IMR-90 (cell line): Measurements from ENCODE around the gene PAPSS2. TPM values are rescaled to one million over a fixed set of nuclear protein-coding genes. Genes with fewer than 3 reads are reported as not detected.

ENCODE experiments used
- ATAC-seq: fragments of 200-7000 bp; cut with Tn5 transposase; 2 replicates; pipeline ENCODE4 v1.9.1; 2020; ENCODE audit warnings: low read depth, mild to moderate bottlenecking, moderate library complexity
- BruUV-seq: library from RNA; stranded (reverse); fragments of 400-500 nt; replicated peaks from 2 replicates; lab custom pipeline; 2021; lab: Mats Ljungman, UMichigan
- CTCF ChIA-PET: fragments of 300-600 bp; formaldehyde crosslinking; extraction: SDS; loops from one replicate; lab custom pipeline; 2021; ENCODE audit warnings: antibody characterized with exemption; lab: Yijun Ruan, JAX
- POLR2A ChIA-PET: fragments of 300-600 bp; sonication (Branson Sonifier 250); formaldehyde crosslinking; loops from one replicate; lab custom pipeline; 2022; ENCODE audit warnings: antibody characterized with exemption; ENCODE audit not compliant: unreplicated experiment; lab: Charles Lee
- DNase-seq: peaks from one replicate; pipeline ENCODE4 v3.0.0; 2013
- H2AFZ ChIP-seq: replicated peaks from 2 replicates; pipeline ENCODE3; 2013; ENCODE audit warnings: low read length, mild to moderate bottlenecking; ENCODE audit not compliant: poor library complexity
- H2AK5ac ChIP-seq: 2 replicates; pipeline ENCODE4 v1.6.1; 2013; ENCODE audit warnings: low read depth, low read length, inconsistent platforms
- H2AK9ac ChIP-seq: replicated peaks from 2 replicates; pipeline ENCODE3; 2013; ENCODE audit warnings: mild to moderate bottlenecking, low read depth, low read length, moderate library complexity; ENCODE audit not compliant: poor library complexity
- H2BK120ac ChIP-seq: 2 replicates; pipeline ENCODE4 v1.6.1; 2013; ENCODE audit warnings: low read depth, low read length, inconsistent platforms
- H2BK15ac ChIP-seq: 3 replicates; pipeline ENCODE4 v1.6.1; 2013; ENCODE audit warnings: low read depth, low read length, inconsistent platforms
- H2BK20ac ChIP-seq: 2 replicates; pipeline ENCODE4 v1.6.1; 2013; ENCODE audit warnings: low read depth, mild to moderate bottlenecking, inconsistent platforms, low read length, moderate library complexity
- H2BK5ac ChIP-seq: 2 replicates; pipeline ENCODE4 v1.6.1; 2013; ENCODE audit warnings: mild to moderate bottlenecking, low read depth, low read length, inconsistent platforms; ENCODE audit not compliant: poor library complexity, severe bottlenecking
- H3K14ac ChIP-seq: replicated peaks from 2 replicates; pipeline ENCODE4 v1.6.1; 2013; ENCODE audit warnings: low read depth, low read length, inconsistent platforms
- H3K18ac ChIP-seq: 2 replicates; pipeline ENCODE4 v1.6.1; 2013; ENCODE audit warnings: low read depth, low read length, control low read depth
- H3K23ac ChIP-seq: 2 replicates; pipeline ENCODE4 v1.6.1; 2013; ENCODE audit warnings: low read depth, low read length, inconsistent platforms
- H3K27ac ChIP-seq: 2 replicates; pipeline ENCODE4 v1.5.1; 2013; ENCODE audit warnings: mild to moderate bottlenecking, control low read depth, low read length; ENCODE audit not compliant: insufficient read depth
- H3K27me3 ChIP-seq: 2 replicates; pipeline ENCODE4 v1.6.1; 2013; ENCODE audit warnings: low read length; ENCODE audit not compliant: control insufficient read depth, insufficient read depth
- H3K36me3 ChIP-seq: 2 replicates; pipeline ENCODE4 v1.6.1; 2013; ENCODE audit warnings: low read length, mixed read lengths; ENCODE audit not compliant: control insufficient read depth, insufficient read depth
- H3K4ac ChIP-seq: 2 replicates; pipeline ENCODE4 v1.6.1; 2013; ENCODE audit warnings: low read depth, low read length, inconsistent platforms
- H3K4me1 ChIP-seq: 2 replicates; pipeline ENCODE4 v1.6.1; 2013; ENCODE audit warnings: low read length, mixed read lengths; ENCODE audit not compliant: control insufficient read depth, insufficient read depth
- H3K4me2 ChIP-seq: 2 replicates; pipeline ENCODE4 v1.6.1; 2013; ENCODE audit warnings: low read depth, mild to moderate bottlenecking, control low read depth, low read length, moderate library complexity
- H3K4me3 ChIP-seq: 2 replicates; pipeline ENCODE4 v1.5.1; 2013; ENCODE audit warnings: low read depth, mild to moderate bottlenecking, control low read depth, low read length, moderate library complexity; ENCODE audit not compliant: insufficient read depth
- H3K56ac ChIP-seq: 2 replicates; pipeline ENCODE4 v1.6.1; 2013; ENCODE audit warnings: low read length, inconsistent platforms; ENCODE audit not compliant: insufficient read depth; ENCODE audit errors: extremely low read depth
- H3K79me1 ChIP-seq, 2 experiments: 2 replicates each; pipeline ENCODE4 v1.6.1; 2013; ENCODE audit warnings: low read length in 2 of 2, inconsistent platforms in 1 of 2, low read depth in 1 of 2
- H3K9ac ChIP-seq: 2 replicates; pipeline ENCODE4 v1.6.1; 2013; ENCODE audit warnings: low read depth, low read length, control low read depth
- H3K9me1 ChIP-seq: 2 replicates; pipeline ENCODE4 v1.6.1; 2013; ENCODE audit warnings: low read length, inconsistent platforms; ENCODE audit not compliant: insufficient read depth
- H3K9me3 ChIP-seq: 2 replicates; pipeline ENCODE4 v1.6.1; 2013; ENCODE audit warnings: low read length; ENCODE audit not compliant: control insufficient read depth, insufficient read depth
- H4K20me1 ChIP-seq: 2 replicates; pipeline ENCODE4 v1.6.1; 2013; ENCODE audit warnings: low read length, inconsistent platforms; ENCODE audit not compliant: insufficient read depth
- H4K5ac ChIP-seq: 2 replicates; pipeline ENCODE4 v1.6.1; 2013; ENCODE audit warnings: mild to moderate bottlenecking, low read depth, low read length, control low read depth
- H4K8ac ChIP-seq, 2 experiments: 2 replicates each; pipeline ENCODE4 v1.6.1; 2013; ENCODE audit warnings: low read depth in 2 of 2, low read length in 2 of 2, control low read depth in 1 of 2, inconsistent platforms in 1 of 2
- H4K91ac ChIP-seq: 2 replicates; pipeline ENCODE4 v1.6.1; 2013; ENCODE audit warnings: low read depth, low read length, inconsistent platforms; ENCODE audit not compliant: insufficient read depth
- CEBPB ChIP-seq: IDR thresholded peaks from 2 replicates; pipeline ENCODE4 v1.6.1; 2012; ENCODE audit warnings: low read depth, low read length, improper control_type of control experiment
- ELK1 ChIP-seq: fragments of 150-350 bp; IDR thresholded peaks from 2 replicates; pipeline ENCODE4 v1.6.1; 2016; ENCODE audit warnings: low read depth, mild to moderate bottlenecking, low read length, moderate library complexity, borderline replicate concordance
- FOS ChIP-seq: fragments of 150-350 bp; IDR thresholded peaks from 2 replicates; pipeline ENCODE4 v1.6.1; 2016; ENCODE audit warnings: low read depth, low read length
- MAFK ChIP-seq: IDR thresholded peaks from 2 replicates; pipeline ENCODE4 v1.6.1; 2012; ENCODE audit warnings: low read depth, low read length, improper control_type of control experiment
- MAZ ChIP-seq: IDR thresholded peaks from 2 replicates; pipeline ENCODE4 v1.6.1; 2012; ENCODE audit warnings: low read depth, mild to moderate bottlenecking, low read length, improper control_type of control experiment, moderate library complexity, borderline replicate concordance
- MXI1 ChIP-seq: IDR thresholded peaks from 2 replicates; pipeline ENCODE4 v1.6.1; 2012; ENCODE audit warnings: low read depth, mild to moderate bottlenecking, low read length, moderate library complexity, borderline replicate concordance
- NFE2L2 ChIP-seq: fragments of 150-350 bp; IDR thresholded peaks from 2 replicates; pipeline ENCODE4 v1.6.1; 2016; ENCODE audit warnings: low read depth, mild to moderate bottlenecking, low read length
- POLR2A ChIP-seq: IDR thresholded peaks from 2 replicates; pipeline ENCODE4 v1.6.1; 2012; ENCODE audit warnings: mild to moderate bottlenecking, low read depth, low read length
- RAD21 ChIP-seq: IDR thresholded peaks from 2 replicates; pipeline ENCODE4 v1.6.1; 2012; ENCODE audit warnings: low read length, improper control_type of control experiment
- SMC3 ChIP-seq: fragments of 150-350 bp; IDR thresholded peaks from 2 replicates; pipeline ENCODE4 v1.6.1; 2016; ENCODE audit warnings: low read depth, mild to moderate bottlenecking, antibody characterized with exemption, low read length, moderate library complexity
- WGBS, 2 experiments: methylation state at CpG; one replicate each; pipeline versions ENCODE4 v1.1.5 to v1.1.7; 2013; ENCODE audit warnings: missing lambda C conversion rate in 2 of 2; ENCODE audit not compliant: insufficient read length in 1 of 2; ENCODE audit errors: extremely low coverage in 2 of 2; 5-methylcytosine and 5-hydroxymethylcytosine counted together
- dilution Hi-C: fragments of 300-500 bp; cut with HindIII; formaldehyde crosslinking; loops from one replicate; pipeline ENCODE4 v1.14.3; 2018; ENCODE audit warnings: low sequenced_read_pairs; ENCODE audit not compliant: unreplicated experiment
- in situ Hi-C: fragments of 300-500 bp; cut with MboI; formaldehyde crosslinking; loops from 3 replicates; pipeline ENCODE4 v1.14.3; 2019; ENCODE audit warnings: low sequenced_read_pairs, inconsistent platforms, mixed read lengths
- intact Hi-C: fragments of 100-400 bp; cut with micrococcal nuclease; formaldehyde crosslinking; loops from 2 replicates; pipeline ENCODE4 v1.10.0; 2022
- polyA plus RNA-seq, 3 experiments: library from polyadenylated mRNA; depleted of rRNA; stranded (reverse); fragments of >200 nt; gene quantifications; 2 replicates each; pipeline ENCODE4 v1.2.3, GENCODE V29; 2012; ENCODE audit warnings: low replicate concordance in 1 of 3
- total RNA-seq: library from RNA; depleted of rRNA; stranded (reverse); fragments of >200 nt; gene quantifications from 2 replicates; pipeline ENCODE4 v1.2.3, GENCODE V29; 2012

PAPSS2 gene
- total and polyA plus RNA-seq, 2 of the 4 experiments (the other 2 are of a cell fraction): 55.0 to 63.3 TPM

- Histone ChIP-seq H3K9me1 (peaks cover 13% of the 10 kb centered on the region), H2BK120ac (no peak overlapping the region), H4K8ac (peak overlapping the region in 1 of 2 experiments; percentile 35; a peak in 1 of 4 replicates), H2AFZ (no peak overlapping the region), H3K9me3 (no peaks in the 10 kb centered on the region), H3K79me1 (peaks cover 32 to 54% of the 10 kb centered on the region in 2 experiments), H3K27me3 (no peaks in the 10 kb centered on the region), H2BK5ac (no peak overlapping the region), H3K4me1 (peaks cover 10% of the 10 kb centered on the region), H2BK20ac (no peak overlapping the region), H3K4ac (no peak overlapping the region), H3K23ac (no peak overlapping the region; the same call in 1 of the 2 replicates), H3K9ac (no peak overlapping the region), H3K4me2 (peak overlapping the region; percentile 26; the same call in 1 of the 2 replicates), H2AK5ac (no peak overlapping the region), H4K20me1 (no peaks in the 10 kb centered on the region; the same call in 1 of the 2 replicates), H3K27ac (no peak overlapping the region), H3K4me3 (no peak overlapping the region), H3K56ac (no peak overlapping the region), H2AK9ac (no peak overlapping the region), H3K14ac (no peak overlapping the region; the same call in 1 of the 2 replicates), H2BK15ac (no peak overlapping the region), H4K91ac (no peak overlapping the region), H4K5ac (peak overlapping the region; percentile 68; the same call in 1 of the 2 replicates), H3K36me3 (peaks cover 5% of the 10 kb centered on the region; the same call in 1 of the 2 replicates), H3K18ac (peak overlapping the region; percentile 23; the same call in 1 of the 2 replicates)
- in situ Hi-C loops (no loop called here), intact Hi-C loops (loop anchor here (1.0 kb wide), 1 partner anchor 30 kb away; no protein-coding TSS in a partner anchor), dilution Hi-C loops (no loop called here)
- no TSS peak for BruUV-seq
- ChIA-PET POLR2A (no interaction called here), CTCF (no interaction called here)
- WGBS, 2 experiments: no CpG with 5 or more reads among the region's 1 CpG
- TF ChIP-seq NFE2L2: no peak
- no peak for TF ChIP-seq POLR2A
- no peak for TF ChIP-seq FOS
- TF ChIP-seq MAZ: no peak
- TF ChIP-seq CEBPB: no peak
- TF ChIP-seq RAD21: no peak
- TF ChIP-seq MAFK: no peak
- TF ChIP-seq MXI1: no peak
- TF ChIP-seq ELK1: no peak
- TF ChIP-seq SMC3: no peak
- ATAC-seq (no peak), DNase-seq (no peak)
These were observed 44.1 kb downstream of the PAPSS2 start for GRCh38 chr10:87703771-87704170.
